Right atrium auricular region (tissue), 2 donors: ENCODE results near the gene FAH. TPM values are rescaled to one million over a fixed set of nuclear protein-coding genes. Genes with fewer than 3 reads are reported as not detected.

ENCODE experiments used
- DNase-seq: peaks from one replicate; pipeline ENCODE4 v3.0.0-alpha.2; 2019; ENCODE audit warnings: low spot score
- H3K27ac ChIP-seq, 2 donors: fragments of 200-600 bp; sonication (generic); 1 replicate in 1 of 2; 2 replicates in 1 of 2; pipeline ENCODE4 v1.5.1; 2016 to 2019
- H3K27me3 ChIP-seq, 2 donors: fragments of 200-600 bp; sonication (generic); one replicate each; pipeline versions ENCODE4 v1.5.1 to v1.6.0; 2017 to 2019
- H3K36me3 ChIP-seq: fragments of 200-600 bp; sonication (generic); one replicate; pipeline ENCODE4 v1.5.1; 2016
- H3K4me1 ChIP-seq, 2 donors: fragments of 200-600 bp; sonication (generic); one replicate each; pipeline versions ENCODE4 v1.5.1 to v1.6.0; 2017 to 2019
- H3K4me3 ChIP-seq, 2 donors: fragments of 200-600 bp; sonication (generic); 1 replicate in 1 of 2; 2 replicates in 1 of 2; pipeline ENCODE4 v1.5.1; 2017 to 2019; ENCODE audit warnings: mild to moderate bottlenecking in 1 of 2, moderate library complexity in 1 of 2
- H3K9me3 ChIP-seq, 2 donors: fragments of 200-600 bp; sonication (generic); one replicate each; pipeline ENCODE4 v1.5.1; 2019
- total RNA-seq, 2 donors: library from RNA; depleted of rRNA; stranded (reverse); fragments of >200 nt; gene quantifications; one replicate each; pipeline ENCODE4 v1.1.0, GENCODE V29; 2016
- TF ChIP-seq, protein P1 (sequence below), 2 donors: fragments of 200-600 bp; sonication (generic); IDR thresholded peaks; one replicate each; pipeline ENCODE4 v1.5.1; 2019; ENCODE audit warnings: antibody characterized with exemption in 2 of 2

The FAH gene
- total RNA-seq, 2 donors from 2014 or later: 14.4 to 14.6 TPM

DNA sequence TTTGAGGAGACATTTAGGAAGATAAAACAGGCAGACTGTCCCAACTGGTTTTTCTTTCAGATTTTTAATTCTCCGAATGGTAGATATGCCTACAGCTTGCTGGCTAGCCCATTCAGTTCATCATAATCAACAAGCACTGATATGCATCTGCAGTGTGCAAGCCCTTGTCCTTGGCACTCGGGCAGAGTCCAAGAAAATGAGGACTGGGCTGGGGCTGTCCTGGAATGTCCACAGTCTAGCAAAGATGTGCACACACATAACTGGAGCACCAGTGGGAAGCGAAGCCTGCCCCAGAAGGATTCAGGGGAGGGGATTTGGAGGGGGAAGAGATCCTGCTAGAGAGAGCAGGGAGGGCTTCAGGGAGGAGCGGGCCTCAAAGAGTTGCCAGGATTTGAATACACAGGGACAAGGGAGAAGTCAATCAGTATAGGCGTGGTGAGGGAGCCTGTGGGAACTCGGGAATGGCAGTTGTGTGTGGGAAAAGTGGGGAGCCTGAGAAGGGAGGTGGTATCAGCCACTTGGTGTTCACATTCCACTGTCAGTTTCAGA lies 8.7 kb downstream of the FAH start:
- Histone ChIP-seq H3K27me3 (no peaks in the 10 kb centered on the region), H3K4me3 (no peak overlapping the region), H3K9me3 (no peaks in the 10 kb centered on the region), H3K27ac (no peak overlapping the region), H3K4me1 (peaks cover 0 to 10% of the 10 kb centered on the region in 2 donors), H3K36me3 (no peaks in the 10 kb centered on the region)
- TF ChIP-seq, protein P1, sequence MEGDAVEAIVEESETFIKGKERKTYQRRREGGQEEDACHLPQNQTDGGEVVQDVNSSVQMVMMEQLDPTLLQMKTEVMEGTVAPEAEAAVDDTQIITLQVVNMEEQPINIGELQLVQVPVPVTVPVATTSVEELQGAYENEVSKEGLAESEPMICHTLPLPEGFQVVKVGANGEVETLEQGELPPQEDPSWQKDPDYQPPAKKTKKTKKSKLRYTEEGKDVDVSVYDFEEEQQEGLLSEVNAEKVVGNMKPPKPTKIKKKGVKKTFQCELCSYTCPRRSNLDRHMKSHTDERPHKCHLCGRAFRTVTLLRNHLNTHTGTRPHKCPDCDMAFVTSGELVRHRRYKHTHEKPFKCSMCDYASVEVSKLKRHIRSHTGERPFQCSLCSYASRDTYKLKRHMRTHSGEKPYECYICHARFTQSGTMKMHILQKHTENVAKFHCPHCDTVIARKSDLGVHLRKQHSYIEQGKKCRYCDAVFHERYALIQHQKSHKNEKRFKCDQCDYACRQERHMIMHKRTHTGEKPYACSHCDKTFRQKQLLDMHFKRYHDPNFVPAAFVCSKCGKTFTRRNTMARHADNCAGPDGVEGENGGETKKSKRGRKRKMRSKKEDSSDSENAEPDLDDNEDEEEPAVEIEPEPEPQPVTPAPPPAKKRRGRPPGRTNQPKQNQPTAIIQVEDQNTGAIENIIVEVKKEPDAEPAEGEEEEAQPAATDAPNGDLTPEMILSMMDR (IDR thresholded peaks at IDR 0.05): no peak
- no peak for DNase-seq

DNA sequence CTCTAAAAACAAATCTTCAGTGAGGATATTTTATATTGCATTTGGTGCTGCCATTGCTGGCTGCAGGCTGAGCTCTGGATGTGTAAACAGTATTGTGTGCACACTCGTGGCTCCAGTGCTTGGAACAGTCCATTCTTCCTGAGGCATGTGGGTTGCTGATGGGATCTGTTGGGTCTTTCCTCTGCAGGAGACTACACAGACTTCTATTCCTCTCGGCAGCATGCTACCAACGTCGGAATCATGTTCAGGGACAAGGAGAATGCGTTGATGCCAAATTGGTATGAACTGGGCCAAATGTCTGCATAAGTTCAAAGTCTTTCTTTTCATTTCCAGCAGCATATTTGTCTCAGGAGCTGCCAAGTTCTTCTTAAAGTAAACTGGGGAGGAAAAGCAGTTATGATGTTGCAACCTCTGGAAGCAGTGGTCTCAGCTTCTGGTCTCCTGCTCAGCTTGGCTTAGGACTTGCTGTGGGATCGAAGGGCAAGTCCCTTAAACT lies 9.3 kb downstream of the FAH start:
- TF ChIP-seq, protein P1 (IDR thresholded peaks at IDR 0.05): no peak
- no peak for DNase-seq
- Histone ChIP-seq H3K27me3 (no peaks in the 10 kb centered on the region), H3K9me3 (no peaks in the 10 kb centered on the region), H3K4me3 (no peak overlapping the region), H3K27ac (no peak overlapping the region), H3K4me1 (peaks cover 0 to 10% of the 10 kb centered on the region in 2 donors), H3K36me3 (no peaks in the 10 kb centered on the region)

DNA sequence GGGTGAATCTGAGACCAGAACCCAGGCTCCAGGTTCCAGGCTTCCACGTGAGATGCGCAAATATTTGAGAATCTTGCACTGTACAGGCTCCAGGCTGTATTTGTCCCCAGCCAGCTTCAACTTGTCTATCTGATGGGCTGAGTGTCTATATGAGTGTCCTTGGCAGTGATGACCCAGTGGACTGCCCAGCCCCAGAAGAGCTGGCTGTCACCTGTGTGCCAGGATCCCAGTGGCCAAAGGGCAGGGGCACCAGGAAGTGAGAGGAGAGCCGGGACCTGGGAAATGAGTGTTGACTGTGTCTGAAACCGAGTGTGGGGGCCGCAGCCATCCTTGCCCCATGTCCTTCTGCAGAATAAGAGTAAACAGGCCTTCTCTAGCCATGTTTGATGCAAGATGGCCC lies 10.4 kb downstream of the FAH start:
- H3K27me3 ChIP-seq: no peaks in the 10 kb centered on the region
- H3K27ac ChIP-seq: no peak overlapping the region
- H3K36me3 ChIP-seq: no peaks in the 10 kb centered on the region
- no peak overlapping the region for H3K4me3 ChIP-seq
- no peak for DNase-seq
- TF ChIP-seq, protein P1 (IDR thresholded peaks at IDR 0.05): no peak
- H3K4me1 ChIP-seq: peaks cover 0 to 10% of the 10 kb centered on the region in 2 donors
- no peaks in the 10 kb centered on the region for H3K9me3 ChIP-seq

DNA sequence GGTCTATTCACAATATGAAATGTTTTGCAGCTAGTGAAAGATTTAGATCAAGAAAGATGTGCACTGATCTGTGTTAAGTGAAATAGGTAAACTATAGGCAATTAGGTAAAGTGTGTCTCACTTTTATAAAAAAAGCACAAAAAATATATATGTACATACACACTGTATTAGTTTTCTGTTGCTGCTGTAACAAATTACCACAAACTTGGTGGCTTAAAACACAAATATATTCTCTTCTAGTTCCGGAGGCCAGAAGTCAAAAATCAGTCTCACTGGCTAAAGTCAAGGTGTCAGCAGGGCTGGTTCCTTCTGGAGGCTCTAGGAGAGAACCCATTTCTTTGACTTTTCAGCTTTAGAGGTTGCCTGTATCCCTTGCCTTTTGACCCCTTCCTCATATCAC lies 11.1 kb downstream of the FAH start:
- TF ChIP-seq, protein P1 (IDR thresholded peaks at IDR 0.05): no peak
- H3K36me3 ChIP-seq: no peaks in the 10 kb centered on the region
- no peak for DNase-seq
- H3K9me3 ChIP-seq: no peaks in the 10 kb centered on the region
- no peak overlapping the region for H3K27ac ChIP-seq
- H3K4me3 ChIP-seq: no peak overlapping the region
- no peaks in the 10 kb centered on the region for H3K27me3 ChIP-seq
- H3K4me1 ChIP-seq: peaks cover 0 to 10% of the 10 kb centered on the region in 2 donors

DNA sequence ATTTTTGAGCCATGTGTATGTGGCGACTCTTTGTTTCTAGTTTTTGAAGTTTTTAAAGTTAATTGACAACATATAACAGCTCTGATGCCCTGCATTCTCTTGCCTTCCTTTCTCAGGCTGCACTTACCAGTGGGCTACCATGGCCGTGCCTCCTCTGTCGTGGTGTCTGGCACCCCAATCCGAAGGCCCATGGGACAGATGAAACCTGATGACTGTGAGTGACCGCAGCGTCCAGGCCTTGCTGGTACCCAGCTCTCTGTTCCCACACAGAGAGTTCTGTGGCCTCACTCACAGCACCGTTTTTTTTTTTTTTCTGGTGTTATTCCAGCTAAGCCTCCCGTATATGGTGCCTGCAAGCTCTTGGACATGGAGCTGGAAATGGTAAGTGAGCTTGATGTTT lies 15.1 kb downstream of the FAH start:
- Histone ChIP-seq H3K36me3 (no peaks in the 10 kb centered on the region), H3K27me3 (no peaks in the 10 kb centered on the region), H3K9me3 (no peaks in the 10 kb centered on the region), H3K27ac (no peak overlapping the region), H3K4me3 (no peak overlapping the region), H3K4me1 (no peaks in the 10 kb centered on the region)
- TF ChIP-seq, protein P1 (IDR thresholded peaks at IDR 0.05): no peak
- DNase-seq: no peak

DNA sequence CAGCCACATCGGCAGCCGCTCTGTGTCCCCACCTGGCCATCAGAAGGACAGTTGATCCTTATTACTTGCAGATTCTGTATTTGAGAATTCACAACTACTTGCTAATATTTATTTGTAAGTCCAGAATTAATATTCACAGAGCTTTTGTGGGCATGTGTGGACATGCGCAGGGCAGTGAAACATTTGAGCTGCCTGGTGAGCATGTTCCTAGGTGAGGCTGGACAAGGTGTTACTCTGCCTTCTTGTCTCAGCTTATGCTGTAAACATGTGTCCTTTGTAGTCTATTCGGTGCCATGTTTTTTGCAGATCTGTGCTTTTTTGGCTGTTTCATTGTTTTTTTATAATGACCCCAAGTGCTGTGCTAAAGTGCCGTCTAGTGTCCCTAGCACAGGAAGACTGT lies 15.6 kb downstream of the FAH start:
- Histone ChIP-seq H3K36me3 (no peaks in the 10 kb centered on the region), H3K9me3 (no peaks in the 10 kb centered on the region), H3K4me3 (no peak overlapping the region), H3K4me1 (no peaks in the 10 kb centered on the region), H3K27me3 (no peaks in the 10 kb centered on the region), H3K27ac (no peak overlapping the region)
- TF ChIP-seq, protein P1 (IDR thresholded peaks at IDR 0.05): no peak
- DNase-seq: no peak
